HG03108 (cell line): ENCODE results near the gene FBL.

Source experiments
- ATAC-seq: cut with Tn5 transposase; IDR thresholded peaks from one replicate; pipeline ENCODE4 v1.9.1; 2021; ENCODE audit warnings: moderate library complexity; ENCODE audit not compliant: unreplicated experiment

The FBL gene

GRCh38 chr19:39796000-39796498 is 50.1 kb downstream of the FBL start:
- ATAC-seq = no peak

GRCh38 chr19:39795001-39795400 is 51.2 kb downstream of the FBL start:
- no peak for ATAC-seq

DNA sequence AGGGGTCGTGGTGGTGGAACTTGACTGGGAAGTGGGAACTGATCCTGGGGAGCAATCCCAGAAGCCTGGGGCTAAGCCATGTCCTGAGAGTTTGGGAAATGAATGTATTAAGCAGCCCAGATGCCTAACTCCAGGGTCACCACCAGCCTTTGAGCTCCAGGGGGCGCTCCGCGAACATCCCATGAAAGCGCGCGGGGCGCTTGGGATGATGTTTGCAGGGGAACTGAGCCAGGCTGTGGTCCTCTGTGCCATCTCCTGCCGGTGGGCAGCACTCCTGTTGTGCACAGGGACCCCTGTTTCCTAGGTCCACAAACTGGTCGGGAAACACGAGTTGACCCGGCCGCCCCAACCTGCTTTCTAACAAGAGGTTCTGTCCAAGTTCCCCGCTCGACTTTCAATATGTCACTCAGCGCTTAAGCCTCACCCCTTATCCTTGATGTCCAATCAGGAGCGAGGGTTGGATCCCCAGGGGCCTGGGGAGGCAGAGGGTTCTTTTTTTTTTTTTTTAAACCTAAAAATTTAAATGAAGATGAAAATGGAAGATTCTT is 53.1 kb downstream of the FBL start:
- peak; percentile 70 for ATAC-seq

DNA sequence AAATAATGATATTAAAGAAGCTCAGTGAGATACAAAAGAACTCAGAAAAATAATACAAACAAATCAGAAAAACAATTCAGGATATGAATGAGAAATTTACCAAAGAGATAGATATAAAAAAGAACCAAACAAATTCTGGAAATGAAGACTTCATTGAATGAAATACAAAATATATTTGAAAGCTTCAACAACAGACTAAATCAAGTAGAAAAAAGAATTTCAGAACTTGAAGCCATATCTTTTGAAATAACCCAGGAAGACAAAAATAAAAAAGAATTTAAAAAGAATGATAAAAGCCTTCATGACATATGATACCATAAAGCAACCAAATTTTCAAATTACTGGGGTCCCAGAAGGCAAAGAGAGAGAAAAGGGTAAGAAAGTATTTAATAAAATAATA is 57.9 kb downstream of the FBL start:
- no peak for ATAC-seq
